Chondrocyte (in vitro differentiated cells): ENCODE results near the gene WNT8B. TPM values are rescaled to one million over a fixed set of nuclear protein-coding genes. Genes with fewer than 3 reads are reported as not detected.

Source experiments
- DNase-seq: peaks from one replicate; pipeline ENCODE4 v3.0.0; 2021; ENCODE audit warnings: mixed read lengths, low spot score
- H3K27ac Mint-ChIP-seq: one replicate; pipeline ENCODE4 v1.8.0; 2021; ENCODE audit warnings: mild to moderate bottlenecking, moderate library complexity, mixed read lengths; ENCODE audit not compliant: unreplicated experiment
- H3K27me3 Mint-ChIP-seq: 2 replicates; pipeline ENCODE4 v1.8.0; 2021; ENCODE audit warnings: low read depth, mixed read lengths
- H3K36me3 Mint-ChIP-seq: 2 replicates; pipeline ENCODE4 v1.8.0; 2021; ENCODE audit warnings: low read depth, mixed read lengths
- H3K4me1 Mint-ChIP-seq: 2 replicates; pipeline ENCODE4 v1.8.0; 2021; ENCODE audit warnings: low read depth, mild to moderate bottlenecking, mixed read lengths
- H3K4me3 Mint-ChIP-seq: one replicate; pipeline ENCODE4 v1.8.0; 2021; ENCODE audit warnings: mild to moderate bottlenecking, moderate library complexity, mixed read lengths; ENCODE audit not compliant: unreplicated experiment
- H3K9me3 Mint-ChIP-seq: 2 replicates; pipeline ENCODE4 v1.8.0; 2021; ENCODE audit warnings: low read depth, mixed read lengths
- CTCF ChIP-seq: fragments of 200-600 bp; sonication (generic); IDR thresholded peaks from 2 replicates; pipeline ENCODE4 v1.5.0; 2021; ENCODE audit warnings: antibody characterized with exemption, mild to moderate bottlenecking, moderate library complexity
- total RNA-seq: library from RNA; stranded (reverse); gene quantifications from 3 replicates; pipeline ENCODE4 v1.2.1, GENCODE V29; 2021

The WNT8B gene
- total RNA-seq, 1 donor from 2014 or later = not detected

GRCh38 chr10:100510533-100511308, 47.9 kb downstream of the WNT8B start:
- Mint-ChIP-seq H3K4me1 (peaks cover 3% of the 10 kb centered on the region), H3K27ac (no peak overlapping the region), H3K4me3 (no peak overlapping the region), H3K27me3 (no peaks in the 10 kb centered on the region), H3K36me3 (peaks cover 11% of the 10 kb centered on the region), H3K9me3 (no peaks in the 10 kb centered on the region)
- TF ChIP-seq CTCF = no peak
- no peak for DNase-seq

- Mint-ChIP-seq H3K9me3 (no peaks in the 10 kb centered on the region), H3K4me3 (no peak overlapping the region), H3K27ac (no peak overlapping the region), H3K4me1 (peaks cover 13% of the 10 kb centered on the region), H3K36me3 (peaks cover 6% of the 10 kb centered on the region), H3K27me3 (no peaks in the 10 kb centered on the region)
- no peak for DNase-seq
- TF ChIP-seq CTCF = no peak
Measured at GRCh38 chr10:100515612-100516011, 52.8 kb downstream of the WNT8B start.

GRCh38 chr10:100516847-100517246, 54.0 kb downstream of the WNT8B start:
- H3K27ac Mint-ChIP-seq = no peak overlapping the region
- TF ChIP-seq CTCF = peak; percentile 54
- no peaks in the 10 kb centered on the region for H3K9me3 Mint-ChIP-seq
- no peak for DNase-seq
- H3K36me3 Mint-ChIP-seq = peaks cover 6% of the 10 kb centered on the region
- peaks cover 18% of the 10 kb centered on the region for H3K4me1 Mint-ChIP-seq
- H3K27me3 Mint-ChIP-seq = no peaks in the 10 kb centered on the region
- H3K4me3 Mint-ChIP-seq = no peak overlapping the region

GRCh38 chr10:100518761-100519241, 56.0 kb downstream of the WNT8B start:
- Mint-ChIP-seq H3K9me3 (no peaks in the 10 kb centered on the region), H3K4me1 (peaks cover 18% of the 10 kb centered on the region), H3K27ac (no peak overlapping the region), H3K36me3 (peaks cover 11% of the 10 kb centered on the region), H3K4me3 (peak overlapping the region; percentile 86), H3K27me3 (no peaks in the 10 kb centered on the region)
- peak; percentile 92 for TF ChIP-seq CTCF
- no peak for DNase-seq

- no peak for DNase-seq
- Mint-ChIP-seq H3K36me3 (peaks cover 12% of the 10 kb centered on the region), H3K27ac (peak within 1 kb of the TSS; percentile 81), H3K9me3 (no peaks in the 10 kb centered on the region), H3K4me3 (peak within 1 kb of the TSS; percentile 86), H3K4me1 (peaks cover 18% of the 10 kb centered on the region), H3K27me3 (no peaks in the 10 kb centered on the region)
- TF ChIP-seq CTCF = no peak
Measured at GRCh38 chr10:100519311-100520051, 56.7 kb downstream of the WNT8B start, which contains the start of gene SEC31B. TSS of gene SEC31B (minus strand) at chr10:100519861. CDS start at chr10:100516952, 2,909 bp downstream.
